GM19455 (cell line): Measurements from ENCODE around the gene ADAMTSL1.

ENCODE experiments used
- ATAC-seq: cut with Tn5 transposase; IDR thresholded peaks from one replicate; pipeline ENCODE4 v1.9.1; 2021; ENCODE audit not compliant: unreplicated experiment

ADAMTSL1 gene

GRCh38 chr9:18473652-18474279 is at the start of gene ADAMTSL1:
ADAMTSL1 (plus strand) TSS chr9:18474153; CDS start chr9:18474233, 80 bp downstream.
- ATAC-seq = no peak

GRCh38 chr9:18427691-18428090 is 46.3 kb upstream of the ADAMTSL1 start:
- no peak for ATAC-seq

- ATAC-seq = no peak
Observed at GRCh38 chr9:18428661-18429060, 45.3 kb upstream of the ADAMTSL1 start.

- no peak for ATAC-seq
Observed at GRCh38 chr9:18429070-18429469, 44.9 kb upstream of the ADAMTSL1 start.

- ATAC-seq = no peak
Observed at GRCh38 chr9:18433620-18434019, 40.3 kb upstream of the ADAMTSL1 start.

- ATAC-seq = no peak
Observed at GRCh38 chr9:18437315-18438201, 36.4 kb upstream of the ADAMTSL1 start.

GRCh38 chr9:18438300-18438925 is 35.5 kb upstream of the ADAMTSL1 start:
- no peak for ATAC-seq

- ATAC-seq = no peak
Observed at GRCh38 chr9:18438951-18439350, 35.0 kb upstream of the ADAMTSL1 start.

- no peak for ATAC-seq
Observed at GRCh38 chr9:18441261-18441660, 32.7 kb upstream of the ADAMTSL1 start.

GRCh38 chr9:18442629-18443491 is 31.1 kb upstream of the ADAMTSL1 start:
- peak; percentile 95 for ATAC-seq

- ATAC-seq = no peak
Observed at GRCh38 chr9:18447131-18447530, 26.8 kb upstream of the ADAMTSL1 start.

- no peak for ATAC-seq
Observed at GRCh38 chr9:18447541-18447940, 26.4 kb upstream of the ADAMTSL1 start.

GRCh38 chr9:18448101-18448500 is 25.9 kb upstream of the ADAMTSL1 start:
- no peak for ATAC-seq

- no peak for ATAC-seq
Observed at GRCh38 chr9:18451406-18451805, 22.5 kb upstream of the ADAMTSL1 start.

GRCh38 chr9:18452276-18452675 is 21.7 kb upstream of the ADAMTSL1 start:
- no peak for ATAC-seq

GRCh38 chr9:18456624-18457237 is 17.2 kb upstream of the ADAMTSL1 start:
- ATAC-seq = no peak

- ATAC-seq = no peak
Observed at GRCh38 chr9:18457510-18457909, 16.4 kb upstream of the ADAMTSL1 start.

GRCh38 chr9:18459962-18460584 is 13.9 kb upstream of the ADAMTSL1 start:
- no peak for ATAC-seq

GRCh38 chr9:18461496-18461895 is 12.5 kb upstream of the ADAMTSL1 start:
- no peak for ATAC-seq

GRCh38 chr9:18463991-18464390 is 10.0 kb upstream of the ADAMTSL1 start:
- no peak for ATAC-seq
